H1 (cell line): Measurements from ENCODE around the gene MOSMO. TPM values are rescaled to one million over a fixed set of nuclear protein-coding genes. Genes with fewer than 3 reads are reported as not detected.

Experiments used
- CTCF ChIA-PET: fragments of 300-600 bp; sonication (Branson Sonifier 250); formaldehyde crosslinking; loops from one replicate; lab custom pipeline; 2021; ENCODE audit not compliant: partially characterized antibody; lab: Charles Lee
- POLR2A ChIA-PET: fragments of 300-600 bp; sonication (Branson Sonifier 250); formaldehyde crosslinking; loops from one replicate; lab custom pipeline; 2021; ENCODE audit warnings: inconsistent platforms; ENCODE audit not compliant: partially characterized antibody; lab: Charles Lee
- DNase-seq, 2 experiments: peaks; one replicate each; pipeline versions ENCODE4 v3.0.0 to v3.0.0-alpha.2; 2010 to 2022; ENCODE audit warnings: low spot score in 2 of 2, low read depth in 1 of 2, mixed read lengths in 1 of 2
- FAIRE-seq: peaks from 2 replicates; lab custom pipeline; 2011; peaks lifted over from hg19 to GRCh38; lab: Jason Lieb, UNC
- H2AFZ ChIP-seq: 2 replicates; pipeline ENCODE4 v1.8.1; 2012; ENCODE audit warnings: low read length, inconsistent platforms
- H2AK5ac ChIP-seq: 2 replicates; pipeline ENCODE4 v1.6.1; 2013; ENCODE audit warnings: low read depth, low read length
- H2BK120ac ChIP-seq: replicated peaks from 2 replicates; pipeline ENCODE3; 2013; ENCODE audit warnings: low read depth, low read length, inconsistent platforms
- H2BK12ac ChIP-seq: 2 replicates; pipeline ENCODE4 v1.6.1; 2013; ENCODE audit warnings: low read depth, low read length
- H2BK15ac ChIP-seq: 2 replicates; pipeline ENCODE4 v1.6.1; 2013; ENCODE audit warnings: low read length
- H2BK20ac ChIP-seq: 2 replicates; pipeline ENCODE4 v1.6.1; 2013; ENCODE audit warnings: low read length
- H2BK5ac ChIP-seq: 2 replicates; pipeline ENCODE4 v1.6.1; 2013; ENCODE audit warnings: low read depth, low read length
- H3K14ac ChIP-seq: 2 replicates; pipeline ENCODE4 v1.6.1; 2013; ENCODE audit warnings: inconsistent platforms; ENCODE audit not compliant: insufficient read length
- H3K18ac ChIP-seq: 2 replicates; pipeline ENCODE4 v1.6.1; 2013; ENCODE audit warnings: low read length; ENCODE audit errors: extremely low read depth
- H3K23ac ChIP-seq: 2 replicates; pipeline ENCODE4 v1.6.1; 2013; ENCODE audit warnings: inconsistent platforms; ENCODE audit not compliant: insufficient read length
- H3K23me2 ChIP-seq: 2 replicates; pipeline ENCODE4 v1.6.1; 2013; ENCODE audit warnings: low read depth, low read length
- H3K27ac ChIP-seq: 2 replicates; pipeline ENCODE4 v1.6.1; 2011; ENCODE audit warnings: low read depth, low read length, inconsistent platforms
- H3K27me3 ChIP-seq, 4 experiments: replicated peaks in 1 of 4; 1 replicate in 1 of 4; 2 replicates in 3 of 4; pipeline versions ENCODE4 v1.6.1 to v1.8.1; 2011 to 2013; ENCODE audit warnings: low read length in 3 of 4, mild to moderate bottlenecking in 3 of 4, inconsistent platforms in 2 of 4, mixed read lengths in 2 of 4, moderate library complexity in 1 of 4; ENCODE audit not compliant: control insufficient read depth in 3 of 4, insufficient read depth in 3 of 4; ENCODE audit errors: extremely low read depth in 1 of 4
- H3K36me3 ChIP-seq, 4 experiments: 2 replicates each; pipeline versions ENCODE4 v1.6.1 to v1.8.1; 2011 to 2013; ENCODE audit warnings: mild to moderate bottlenecking in 4 of 4, low read length in 3 of 4, moderate library complexity in 2 of 4, control low read depth in 1 of 4, inconsistent platforms in 1 of 4; ENCODE audit not compliant: insufficient read depth in 4 of 4, control insufficient read depth in 2 of 4
- H3K4ac ChIP-seq: replicated peaks from 2 replicates; pipeline ENCODE3; 2013; ENCODE audit warnings: low read length, low read depth, mixed read lengths, inconsistent platforms; ENCODE audit not compliant: insufficient read length
- H3K4me1 ChIP-seq, 4 experiments: replicated peaks in 1 of 4; 1 replicate in 1 of 4; 2 replicates in 3 of 4; pipeline versions ENCODE4 v1.6.1 to v1.8.1; 2011 to 2013; ENCODE audit warnings: low read length in 3 of 4, inconsistent platforms in 2 of 4, mixed read lengths in 1 of 4; ENCODE audit not compliant: insufficient read depth in 4 of 4, control insufficient read depth in 3 of 4
- H3K4me2 ChIP-seq, 2 experiments: 2 replicates each; pipeline versions ENCODE4 v1.6.1 to v1.8.1; 2011 to 2013; ENCODE audit warnings: low read depth in 2 of 2, low read length in 2 of 2, control low read depth in 1 of 2, inconsistent platforms in 1 of 2, mild to moderate bottlenecking in 1 of 2; ENCODE audit not compliant: insufficient read depth in 1 of 2
- H3K4me3 ChIP-seq, 4 experiments: fragments of 200-600, 300-600 bp in 1 of 4; sonication (generic), shearing (Covaris generic), sonication (Bioruptor Twin) in 1 of 4; 2 replicates each; pipeline versions ENCODE4 v1.5.1 to v1.8.1; 2011 to 2016; ENCODE audit warnings: low read length in 4 of 4, low read depth in 3 of 4, control low read depth in 2 of 4, inconsistent platforms in 2 of 4, mild to moderate bottlenecking in 2 of 4, mixed read lengths in 1 of 4, moderate library complexity in 1 of 4; ENCODE audit not compliant: insufficient read depth in 2 of 4; ENCODE audit errors: extremely low read depth in 1 of 4
- H3K56ac ChIP-seq: replicated peaks from 2 replicates; pipeline ENCODE3; 2013; ENCODE audit warnings: low read depth, mild to moderate bottlenecking, mixed read lengths, low read length, inconsistent platforms; ENCODE audit not compliant: insufficient read length
- H3K79me1 ChIP-seq: 2 replicates; pipeline ENCODE4 v1.6.1; 2013; ENCODE audit warnings: low read depth, low read length, control low read depth
- H3K79me2 ChIP-seq, 2 experiments: 2 replicates each; pipeline versions ENCODE4 v1.6.1 to v1.8.1; 2012 to 2013; ENCODE audit warnings: low read length in 2 of 2, mild to moderate bottlenecking in 2 of 2, inconsistent platforms in 1 of 2; ENCODE audit not compliant: insufficient read depth in 2 of 2, control insufficient read depth in 1 of 2
- H3K9ac ChIP-seq, 4 experiments: replicated peaks in 1 of 4; 1 replicate in 1 of 4; 2 replicates in 3 of 4; pipeline versions ENCODE4 v1.6.1 to v1.8.1; 2011 to 2013; ENCODE audit warnings: low read depth in 3 of 4, low read length in 3 of 4, control low read depth in 2 of 4, mild to moderate bottlenecking in 2 of 4, moderate library complexity in 2 of 4, inconsistent platforms in 1 of 4; ENCODE audit errors: extremely low read depth in 1 of 4
- H3K9me3 ChIP-seq, 2 experiments: 2 replicates each; pipeline versions ENCODE4 v1.6.1 to v1.8.1; 2012 to 2013; ENCODE audit warnings: mild to moderate bottlenecking in 2 of 2, moderate library complexity in 2 of 2, control low read depth in 1 of 2, inconsistent platforms in 1 of 2, low read depth in 1 of 2, low read length in 1 of 2, mixed read lengths in 1 of 2; ENCODE audit not compliant: insufficient read depth in 2 of 2
- H4K20me1 ChIP-seq, 2 experiments: replicated peaks in 1 of 2; 2 replicates each; pipeline versions ENCODE3 to v1.8.1; 2011 to 2013; ENCODE audit warnings: inconsistent platforms in 2 of 2, low read length in 2 of 2, mild to moderate bottlenecking in 1 of 2; ENCODE audit not compliant: insufficient read depth in 2 of 2, control insufficient read depth in 1 of 2
- H4K5ac ChIP-seq: 2 replicates; pipeline ENCODE4 v1.6.1; 2013; ENCODE audit warnings: low read length, low read depth, mixed read lengths, inconsistent platforms; ENCODE audit not compliant: insufficient read length
- H4K8ac ChIP-seq: 2 replicates; pipeline ENCODE4 v1.8.0; 2013; ENCODE audit warnings: mild to moderate bottlenecking, moderate library complexity, low read length, inconsistent platforms; ENCODE audit not compliant: insufficient read depth; ENCODE audit errors: extremely low read depth
- H4K91ac ChIP-seq: replicated peaks from 2 replicates; pipeline ENCODE3; 2013; ENCODE audit warnings: low read length, mixed read lengths, inconsistent platforms; ENCODE audit not compliant: insufficient read length
- BACH1 ChIP-seq: IDR thresholded peaks from 2 replicates; pipeline ENCODE4 v1.6.1; 2012; ENCODE audit warnings: low read length, improper control_type of control experiment
- CHD2 ChIP-seq: IDR thresholded peaks from 2 replicates; pipeline ENCODE4 v1.6.1; 2012; ENCODE audit warnings: low read length, improper control_type of control experiment
- EGR1 ChIP-seq: IDR thresholded peaks from 2 replicates; pipeline ENCODE4 v1.6.1; 2011; ENCODE audit warnings: low read depth, low read length, borderline replicate concordance
- HDAC6 ChIP-seq: IDR thresholded peaks from one replicate; pipeline ENCODE4 v1.7.1; 2012; ENCODE audit warnings: low read depth, mild to moderate bottlenecking, inconsistent platforms, low read length, moderate library complexity
- RNF2 ChIP-seq: fragments of 200-900, 300-1000 bp; sonication (generic); IDR thresholded peaks from 2 replicates; pipeline ENCODE4 v1.7.1; 2016; ENCODE audit warnings: borderline replicate concordance, low read depth, mild to moderate bottlenecking, antibody characterized with exemption, low read length; ENCODE audit not compliant: poor library complexity, severe bottlenecking; ENCODE audit errors: missing control alignments
- YY1 ChIP-seq: IDR thresholded peaks from 2 replicates; pipeline ENCODE4 v1.6.1; 2011; ENCODE audit warnings: low read depth, mild to moderate bottlenecking, low read length
- WGBS, 2 experiments: shearing (Covaris generic) in 1 of 2; methylation state at CpG; one replicate each; pipeline versions ENCODE4 v1.1.6 to v1.1.7; 2013 to 2015; ENCODE audit warnings: low lambda C conversion rate in 2 of 2, mixed read lengths in 2 of 2, inconsistent platforms in 1 of 2, low coverage in 1 of 2, missing lambda C conversion rate in 1 of 2; ENCODE audit not compliant: insufficient replicate concordance in 2 of 2, insufficient coverage in 1 of 2, insufficient read length in 1 of 2; ENCODE audit errors: extremely low coverage in 1 of 2, missing lambda C conversion rate in 1 of 2; 5-methylcytosine and 5-hydroxymethylcytosine counted together
- polyA plus RNA-seq, 7 experiments: library from polyadenylated mRNA; depleted of rRNA in 3 of 7; stranded (reverse) in 5 of 7; unstranded in 2 of 7; fragments of >200 nt in 5 of 7; fragments of 200-250 nt in 2 of 7; gene quantifications; 1 replicate in 5 of 7; 2 replicates in 1 of 7; 4 replicates in 1 of 7; pipeline versions ENCODE4 v1.2.1 to v1.2.3, GENCODE V29; 2011 to 2013; ENCODE audit warnings: missing spikeins in 2 of 7, mixed read lengths in 2 of 7
- total RNA-seq: library from RNA; stranded (reverse); fragmentation: NEBNext Ultra II Directional; extraction: Animal tissue kit (Norgen Biotek cat#: 25700); gene quantifications from 2 replicates; pipeline ENCODE4 v1.2.1, GENCODE V29; 2021

The MOSMO gene
- total and polyA plus RNA-seq, 2 of the 8 experiments (the other 6 are each of a cell fraction or from before 2014, with no cell fraction given), result 8.6 to 14.8 TPM

GRCh38 chr16:21984062-21984461 lies 23.8 kb upstream of the MOSMO start:
- Histone ChIP-seq H3K18ac (no peak overlapping the region), H2AFZ (no peak overlapping the region), H3K56ac (no peak overlapping the region), H3K79me1 (no peaks in the 10 kb centered on the region; the same call in 1 of the 2 replicates), H3K9ac (no peak overlapping the region), H3K36me3 (peaks cover 15 to 50% (median 41%) of the 10 kb centered on the region in 4 experiments), H3K14ac (no peak overlapping the region), H2BK15ac (no peak overlapping the region), H2AK5ac (no peak overlapping the region), H3K9me3 (no peaks in the 10 kb centered on the region), H4K91ac (no peak overlapping the region), H3K4me2 (no peak overlapping the region), H3K27me3 (no peaks in the 10 kb centered on the region), H3K23me2 (no peaks in the 10 kb centered on the region), H3K4me1 (peaks cover 0 to 2% (median 0%) of the 10 kb centered on the region in 4 experiments; a peak in 1 of 7 replicates), H2BK120ac (no peak overlapping the region), H4K8ac (no peak overlapping the region), H3K4me3 (no peak overlapping the region), H4K20me1 (no peaks in the 10 kb centered on the region), H3K4ac (no peak overlapping the region), H2BK20ac (no peak overlapping the region), H4K5ac (no peak overlapping the region), H3K23ac (no peak overlapping the region), H2BK5ac (no peak overlapping the region), H2BK12ac (no peak overlapping the region), H3K27ac (no peak overlapping the region), H3K79me2 (no peaks in the 10 kb centered on the region)
- no peak for FAIRE-seq
- WGBS, 2 experiments, result 88% methylated on average over 3 of the region's 3 CpGs; no CpG with 5 or more reads in 1 of the 2 experiments
- CTCF ChIA-PET, result interaction anchor here (0.7 to 1.4 kb wide), 4 partner anchors 22 to 205 kb away, joined by 3 to 4 read pairs (median 4); no protein-coding TSS in a partner anchor
- DNase-seq, result no peak
- POLR2A ChIA-PET, result interaction anchor here (1.2 kb wide), 1 partner anchor 15 kb away, joined by 4 read pairs; no protein-coding TSS in a partner anchor
- TF ChIP-seq YY1 (no peak), EGR1 (no peak), HDAC6 (no peak), CHD2 (no peak), RNF2 (no peak), BACH1 (no peak)
